DMS 273 (cell line): ENCODE measurements around the gene CCDC142.

Experiments used
- DNase-seq: peaks from one replicate; lab custom pipeline; 2025; ENCODE audit not compliant: unreplicated experiment; lab: John Stamatoyannopoulos, UW

Gene CCDC142, protein sequence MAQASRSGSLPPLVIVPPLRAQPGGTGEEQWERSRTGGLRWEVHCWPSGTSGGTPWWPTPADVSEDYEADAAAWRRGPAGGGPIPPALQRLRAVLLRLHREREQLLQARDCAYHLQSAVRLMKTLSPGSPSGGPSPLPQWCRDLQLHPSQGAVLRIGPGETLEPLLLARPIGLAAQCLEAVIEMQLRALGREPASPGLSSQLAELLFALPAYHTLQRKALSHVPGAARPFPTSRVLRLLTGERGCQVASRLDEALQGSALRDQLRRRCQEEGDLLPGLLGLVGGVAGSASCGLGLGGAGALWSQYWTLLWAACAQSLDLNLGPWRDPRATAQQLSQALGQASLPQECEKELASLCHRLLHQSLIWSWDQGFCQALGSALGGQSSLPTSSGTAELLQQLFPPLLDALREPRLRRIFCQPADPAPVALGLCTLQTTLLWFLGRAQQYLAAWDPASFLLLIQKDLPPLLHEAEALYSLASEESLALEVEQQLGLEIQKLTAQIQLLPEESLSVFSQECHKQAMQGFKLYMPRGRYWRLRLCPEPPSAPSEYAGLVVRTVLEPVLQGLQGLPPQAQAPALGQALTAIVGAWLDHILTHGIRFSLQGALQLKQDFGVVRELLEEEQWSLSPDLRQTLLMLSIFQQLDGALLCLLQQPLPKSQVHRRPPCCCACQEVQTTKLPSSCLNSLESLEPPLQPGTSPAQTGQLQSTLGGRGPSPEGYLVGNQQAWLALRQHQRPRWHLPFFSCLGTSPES

GRCh38 chr2:74482801-74483674, at the start of gene CCDC142, which contains the start of gene TTC31:
Gene CCDC142 (minus strand): TSS chr2:74482998. CDS start chr2:74482837, 161 bp downstream.
Gene TTC31 (plus strand): TSS chr2:74483081. CDS start chr2:74483096, 15 bp downstream.
- DNase-seq: peak; percentile 97

- peak; percentile 62 for DNase-seq
Observed at GRCh38 chr2:74532222-74532621, 49.4 kb upstream of the CCDC142 start.

DNA sequence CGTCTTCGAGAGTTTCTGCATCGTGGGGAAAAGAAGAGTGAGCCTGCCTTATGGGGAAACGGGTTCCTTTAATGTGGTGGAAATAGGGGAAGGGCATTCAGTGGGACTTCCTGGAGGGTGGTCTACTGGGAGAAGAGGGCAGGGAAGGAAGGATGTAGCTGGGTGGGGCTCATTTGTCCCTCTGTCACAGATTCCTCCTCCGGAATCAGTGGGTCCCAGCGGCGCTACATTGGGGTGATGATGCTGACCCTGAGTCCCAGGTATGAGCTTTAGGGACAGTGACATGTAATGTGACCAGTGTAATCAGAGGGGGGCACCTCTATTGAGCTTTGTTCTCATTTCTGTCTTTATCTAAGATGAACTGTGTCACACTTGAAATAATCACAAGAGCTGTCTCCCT, 48.9 kb upstream of the CCDC142 start:
- DNase-seq: no peak

DNA sequence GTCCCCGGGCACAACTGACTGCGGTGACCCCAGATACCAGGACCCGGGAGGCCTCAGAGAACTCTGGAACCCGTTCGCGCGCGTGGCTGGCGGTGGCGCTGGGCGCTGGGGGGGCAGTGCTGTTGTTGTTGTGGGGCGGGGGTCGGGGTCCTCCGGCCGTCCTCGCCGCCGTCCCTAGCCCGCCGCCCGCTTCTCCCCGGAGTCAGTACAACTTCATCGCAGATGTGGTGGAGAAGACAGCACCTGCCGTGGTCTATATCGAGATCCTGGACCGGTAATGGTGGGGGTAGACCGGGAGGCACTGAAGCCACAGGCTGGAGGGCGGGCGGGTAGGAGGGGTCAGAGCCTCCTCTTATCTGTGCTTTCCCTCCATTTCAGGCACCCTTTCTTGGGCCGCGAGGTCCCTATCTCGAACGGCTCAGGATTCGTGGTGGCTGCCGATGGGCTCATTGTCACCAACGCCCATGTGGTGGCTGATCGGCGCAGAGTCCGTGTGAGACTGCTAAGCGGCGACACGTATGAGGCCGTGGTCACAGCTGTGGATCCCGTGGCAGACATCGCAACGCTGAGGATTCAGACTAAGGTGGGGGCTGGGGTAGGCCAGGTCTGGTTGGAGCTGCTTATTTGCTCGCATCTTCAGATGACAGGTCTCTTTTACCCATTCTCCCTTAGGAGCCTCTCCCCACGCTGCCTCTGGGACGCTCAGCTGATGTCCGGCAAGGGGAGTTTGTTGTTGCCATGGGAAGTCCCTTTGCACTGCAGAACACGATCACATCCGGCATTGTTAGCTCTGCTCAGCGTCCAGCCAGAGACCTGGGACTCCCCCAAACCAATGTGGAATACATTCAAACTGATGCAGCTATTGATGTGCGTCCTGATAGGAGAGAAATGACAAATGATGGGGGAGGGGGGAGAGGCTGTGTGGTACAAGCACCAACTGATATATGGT, 47.7 kb upstream of the CCDC142 start:
- peak; percentile 61 for DNase-seq

GRCh38 chr2:74529357-74530238, 46.8 kb upstream of the CCDC142 start, which contains the start of the genes AUP1 and HTRA2:
Gene AUP1 (minus strand): TSS chr2:74529706. CDS start chr2:74529629, 77 bp downstream.
Gene HTRA2 (plus strand): TSS chr2:74529933. CDS start chr2:74530007, 74 bp downstream.
- DNase-seq: peak; percentile 99

GRCh38 chr2:74528600-74529356, 46.0 kb upstream of the CCDC142 start:
- no peak for DNase-seq

DNA sequence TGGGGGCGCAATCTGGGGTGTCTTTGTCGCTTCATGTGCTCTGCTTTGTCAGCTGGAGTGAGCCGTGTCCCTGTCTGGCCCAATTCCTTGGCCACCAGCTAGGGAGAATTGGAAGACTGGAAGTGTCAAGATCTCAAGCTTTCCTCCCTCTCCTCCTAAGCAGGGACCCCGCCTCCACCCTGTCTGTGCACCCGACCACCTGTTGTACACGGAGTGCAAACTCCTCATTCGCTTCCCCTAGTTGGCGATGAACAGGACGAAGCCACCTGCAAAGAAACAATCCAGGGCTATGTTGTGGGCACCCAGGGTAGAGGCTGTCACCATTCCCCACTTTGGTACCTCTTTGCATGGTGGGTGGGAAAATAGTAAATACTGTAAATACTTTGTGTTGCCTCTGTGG, 44.9 kb upstream of the CCDC142 start:
- no peak for DNase-seq

- no peak for DNase-seq
Observed at GRCh38 chr2:74526649-74527230, 43.9 kb upstream of the CCDC142 start.

GRCh38 chr2:74525717-74526648, 43.2 kb upstream of the CCDC142 start, which contains the start of gene DQX1:
Gene DQX1 (minus strand): TSS chr2:74526231. CDS start chr2:74525729, 502 bp downstream.
- peak; percentile 68 for DNase-seq

GRCh38 chr2:74524955-74525716, 42.3 kb upstream of the CCDC142 start:
- DNase-seq: no peak

- DNase-seq: no peak
Observed at GRCh38 chr2:74524005-74524404, 41.2 kb upstream of the CCDC142 start.

GRCh38 chr2:74522516-74522915, 39.7 kb upstream of the CCDC142 start:
- no peak for DNase-seq

GRCh38 chr2:74516650-74517049, 33.9 kb upstream of the CCDC142 start:
- no peak for DNase-seq

GRCh38 chr2:74515981-74516633, 33.3 kb upstream of the CCDC142 start:
- no peak for DNase-seq

GRCh38 chr2:74515271-74515980, 32.6 kb upstream of the CCDC142 start:
- DNase-seq: peak; percentile 39
